Immature natural killer cell (primary cell): ENCODE data around the gene VWA8. TPM values are rescaled to one million over a fixed set of nuclear protein-coding genes. Genes with fewer than 3 reads are reported as not detected.

Source experiments
- DNase-seq, 3 donors: peaks; one replicate each; pipeline ENCODE4 v3.0.0; 2022; ENCODE audit warnings: mixed read lengths in 1 of 3
- H3K27ac Mint-ChIP-seq, 6 donors: one replicate each; pipeline ENCODE4 v1.8.0; 2020; ENCODE audit warnings: mixed read lengths in 6 of 6, mild to moderate bottlenecking in 5 of 6, inconsistent platforms in 4 of 6, moderate library complexity in 3 of 6
- H3K27me3 Mint-ChIP-seq, 3 donors: one replicate each; pipeline ENCODE4 v1.8.0; 2020 to 2021; ENCODE audit warnings: low read depth in 3 of 3, mild to moderate bottlenecking in 3 of 3, mixed read lengths in 3 of 3, moderate library complexity in 3 of 3, inconsistent platforms in 1 of 3
- H3K36me3 Mint-ChIP-seq, 3 donors: one replicate each; pipeline ENCODE4 v1.8.0; 2020; ENCODE audit warnings: mixed read lengths in 3 of 3, inconsistent platforms in 2 of 3, mild to moderate bottlenecking in 2 of 3
- H3K4me1 Mint-ChIP-seq, 2 donors: one replicate each; pipeline ENCODE4 v1.8.0; 2020; ENCODE audit warnings: inconsistent platforms in 2 of 2, mild to moderate bottlenecking in 2 of 2, mixed read lengths in 2 of 2, moderate library complexity in 1 of 2
- H3K4me3 Mint-ChIP-seq, 5 donors: one replicate each; pipeline ENCODE4 v1.8.0; 2020; ENCODE audit warnings: mild to moderate bottlenecking in 5 of 5, mixed read lengths in 5 of 5, inconsistent platforms in 3 of 5, moderate library complexity in 3 of 5
- H3K9me3 Mint-ChIP-seq, 6 donors: one replicate each; pipeline ENCODE4 v1.8.0; 2020; ENCODE audit warnings: mild to moderate bottlenecking in 6 of 6, mixed read lengths in 6 of 6, inconsistent platforms in 4 of 6, moderate library complexity in 3 of 6
- polyA plus RNA-seq, 3 donors: library from polyadenylated mRNA; unstranded; fragments of 300-500 nt; fragmentation: Illumina TruSeq; gene quantifications; one replicate each; pipeline ENCODE4 v1.2.3, GENCODE V29; 2021

VWA8 gene
- polyA plus RNA-seq: 1 to 10 TPM; 3.0 to 4.9 (median 3.2) TPM

DNA sequence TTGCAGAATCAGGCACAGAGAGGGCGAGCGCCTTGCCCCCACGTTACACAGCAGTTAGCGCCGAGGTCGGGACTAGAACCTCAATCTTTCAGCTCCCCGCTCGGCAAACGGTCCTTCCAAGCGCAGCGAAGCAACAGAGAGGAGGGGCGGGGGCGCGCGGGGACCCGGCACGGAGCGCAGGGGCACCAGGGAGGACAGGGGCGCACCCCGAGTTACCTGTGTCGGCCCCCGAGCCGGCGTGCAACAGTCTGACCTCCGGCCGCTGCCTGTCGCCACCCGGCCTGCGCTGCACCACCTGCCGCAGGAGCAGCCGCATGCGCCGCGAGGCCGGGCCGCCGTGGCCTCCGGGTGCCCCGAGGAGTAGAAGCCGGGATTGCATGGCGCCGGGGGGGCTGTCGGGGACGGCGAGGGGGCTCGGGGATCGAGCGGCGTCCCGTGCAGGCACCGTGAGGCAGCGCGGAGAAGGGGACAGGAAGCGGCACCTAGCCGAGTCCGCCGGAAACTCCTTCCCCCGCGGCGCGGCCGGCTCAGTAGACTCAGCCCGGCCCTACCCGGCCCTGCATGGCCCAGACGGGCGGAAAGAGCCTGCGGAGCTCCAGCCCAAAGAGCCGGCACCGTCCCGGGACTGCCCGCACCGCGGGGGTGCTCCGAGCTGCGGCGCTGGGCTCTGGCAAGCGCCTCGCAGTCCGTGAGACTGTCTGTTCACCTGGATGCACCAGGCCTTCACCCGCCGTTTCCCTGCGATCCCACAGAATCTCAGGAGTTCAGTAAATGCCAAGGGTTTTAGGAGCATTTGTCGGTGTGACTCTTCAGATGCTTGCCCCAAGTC, at the start of gene VWA8:
VWA8 (minus strand) TSS at position 473 of the 829 bp plus-strand sequence; CDS start at position 379, 94 bp downstream.
- Mint-ChIP-seq H3K4me3 (peak within 1 kb of the TSS; percentile 91 to 94 (median 92)), H3K27me3 (peaks cover 0 to 3% (median 2%) of the 10 kb centered on the region in 3 donors), H3K9me3 (no peaks in the 10 kb centered on the region), H3K27ac (peak within 1 kb of the TSS; percentile 80 to 93 (median 88)), H3K4me1 (peaks cover 29% of the 10 kb centered on the region in 2 donors), H3K36me3 (peaks cover 0 to 3% (median 0%) of the 10 kb centered on the region in 3 donors)
- peak; percentile 77 to 83 (median 80) for DNase-seq

DNA sequence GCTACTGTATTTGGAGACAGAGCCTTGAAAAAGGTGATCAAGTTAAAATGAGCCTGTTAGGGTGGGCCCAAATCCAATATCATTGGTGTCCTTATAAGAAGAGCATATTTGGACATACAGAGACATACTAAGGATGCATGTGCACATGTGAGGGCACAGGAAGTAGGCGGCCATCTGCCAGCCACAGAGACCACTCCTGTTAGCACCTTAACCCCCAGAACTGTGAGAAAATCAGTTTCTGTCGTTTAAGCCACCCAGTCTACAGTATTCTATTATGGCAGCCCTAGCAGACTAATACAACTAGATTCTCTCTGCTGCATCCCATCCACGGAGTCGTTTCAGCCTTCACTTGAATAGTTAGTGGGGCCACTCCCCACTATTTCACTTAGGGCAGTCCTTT, 48.1 kb upstream of the VWA8 start:
- peak; percentile 1 to 10 (median 10) for DNase-seq
- no peak overlapping the region for H3K27ac Mint-ChIP-seq
- peaks cover 0 to 11% (median 2%) of the 10 kb centered on the region in 3 donors for H3K27me3 Mint-ChIP-seq
- no peaks in the 10 kb centered on the region for H3K9me3 Mint-ChIP-seq
- H3K4me3 Mint-ChIP-seq: peak overlapping the region in 1 of 5 donors; percentile 3
- peaks cover 8 to 13% of the 10 kb centered on the region in 2 donors for H3K4me1 Mint-ChIP-seq
- no peaks in the 10 kb centered on the region for H3K36me3 Mint-ChIP-seq

DNA sequence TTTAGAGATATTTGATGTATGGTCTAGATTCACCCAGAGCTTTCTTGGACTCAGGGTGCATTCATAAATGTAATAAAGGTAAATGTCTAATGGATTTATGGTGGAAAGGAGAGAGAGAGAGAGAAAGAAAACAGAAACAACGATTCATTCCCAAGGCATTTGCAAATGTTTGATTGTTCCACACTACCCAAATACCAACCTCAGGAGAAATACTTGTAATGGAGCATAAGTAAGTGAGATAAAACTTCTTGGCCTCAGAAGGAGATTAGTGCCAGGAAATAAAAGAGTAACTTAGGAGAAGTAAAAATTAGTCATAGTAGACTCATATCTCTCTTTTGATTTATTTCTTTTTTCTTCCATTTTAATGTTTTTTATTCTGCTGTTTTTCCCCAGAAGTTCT, 46.9 kb upstream of the VWA8 start:
- no peak for DNase-seq
- H3K27me3 Mint-ChIP-seq: peaks cover 2 to 7% (median 4%) of the 10 kb centered on the region in 3 donors
- no peaks in the 10 kb centered on the region for H3K9me3 Mint-ChIP-seq
- H3K27ac Mint-ChIP-seq: no peak overlapping the region
- H3K36me3 Mint-ChIP-seq: no peaks in the 10 kb centered on the region
- H3K4me3 Mint-ChIP-seq: no peak overlapping the region
- peaks cover 8 to 13% of the 10 kb centered on the region in 2 donors for H3K4me1 Mint-ChIP-seq

DNA sequence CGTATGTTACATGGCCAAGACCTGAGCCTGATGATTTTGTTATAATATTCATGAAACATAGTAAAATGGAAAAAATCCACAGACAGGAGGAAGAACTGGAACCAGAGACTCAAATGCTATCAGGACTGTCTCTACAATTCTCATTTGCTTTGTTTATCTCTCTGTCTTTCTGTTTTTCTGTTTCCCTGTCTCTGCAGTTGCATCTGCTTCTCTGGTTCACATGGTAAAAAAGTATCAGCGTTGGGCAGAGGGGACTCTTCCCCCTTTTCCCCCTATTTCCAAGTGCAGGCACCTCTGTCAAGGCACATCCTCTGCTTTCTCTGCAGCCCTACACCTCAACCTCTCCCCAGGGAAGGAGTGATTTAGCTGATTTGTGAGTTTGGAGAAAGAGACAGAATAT, 41.2 kb upstream of the VWA8 start:
- Mint-ChIP-seq H3K4me3 (no peak overlapping the region), H3K4me1 (no peaks in the 10 kb centered on the region), H3K27me3 (peaks cover 2 to 20% (median 3%) of the 10 kb centered on the region in 3 donors), H3K9me3 (no peaks in the 10 kb centered on the region), H3K27ac (no peak overlapping the region), H3K36me3 (no peaks in the 10 kb centered on the region)
- no peak for DNase-seq

DNA sequence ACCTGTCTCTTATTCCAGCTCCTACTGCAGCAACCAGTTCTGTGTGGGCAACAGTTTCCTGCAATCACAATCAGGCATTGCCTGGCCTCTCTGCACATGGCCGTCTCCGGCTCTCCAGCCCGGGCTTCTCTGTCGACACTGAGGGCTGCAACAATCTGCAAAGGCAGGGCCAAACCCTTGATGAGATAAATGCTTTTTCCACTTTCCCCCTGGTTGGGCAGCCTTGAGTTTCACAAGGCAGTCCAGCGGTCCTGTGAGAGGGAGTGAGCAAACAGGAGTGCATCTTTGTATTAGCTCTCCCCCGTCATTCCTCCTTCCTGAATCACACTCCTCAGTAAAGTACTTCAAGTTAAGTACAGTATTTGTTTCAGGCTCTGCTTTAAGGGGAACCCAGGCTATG, 40.7 kb upstream of the VWA8 start:
- H3K36me3 Mint-ChIP-seq: no peaks in the 10 kb centered on the region
- H3K27me3 Mint-ChIP-seq: peaks cover 2 to 20% (median 3%) of the 10 kb centered on the region in 3 donors
- no peaks in the 10 kb centered on the region for H3K9me3 Mint-ChIP-seq
- no peak overlapping the region for H3K4me3 Mint-ChIP-seq
- H3K27ac Mint-ChIP-seq: no peak overlapping the region
- no peaks in the 10 kb centered on the region for H3K4me1 Mint-ChIP-seq
- no peak for DNase-seq

DNA sequence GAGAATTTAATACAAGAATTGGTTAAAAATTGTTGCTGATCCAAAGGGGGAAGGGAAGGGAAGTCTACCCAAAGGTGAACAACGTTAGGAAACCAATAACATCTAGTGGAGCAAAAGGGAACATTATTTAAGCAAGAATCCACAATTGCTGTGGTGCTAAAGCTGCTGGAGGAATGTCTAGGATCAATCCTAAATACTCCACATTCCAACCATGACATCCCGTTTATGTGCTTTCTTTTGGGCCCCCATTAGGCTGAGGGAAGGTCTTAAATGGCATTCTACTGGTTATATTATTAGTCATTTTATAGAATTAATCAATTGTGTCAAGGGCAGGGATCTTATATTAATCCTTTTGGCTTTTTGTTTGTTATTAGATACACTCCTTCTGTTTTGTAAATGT, 39.9 kb upstream of the VWA8 start:
- no peaks in the 10 kb centered on the region for H3K36me3 Mint-ChIP-seq
- H3K27me3 Mint-ChIP-seq: peaks cover 2 to 20% (median 3%) of the 10 kb centered on the region in 3 donors
- no peak overlapping the region for H3K27ac Mint-ChIP-seq
- no peaks in the 10 kb centered on the region for H3K4me1 Mint-ChIP-seq
- no peaks in the 10 kb centered on the region for H3K9me3 Mint-ChIP-seq
- no peak overlapping the region for H3K4me3 Mint-ChIP-seq
- no peak for DNase-seq

DNA sequence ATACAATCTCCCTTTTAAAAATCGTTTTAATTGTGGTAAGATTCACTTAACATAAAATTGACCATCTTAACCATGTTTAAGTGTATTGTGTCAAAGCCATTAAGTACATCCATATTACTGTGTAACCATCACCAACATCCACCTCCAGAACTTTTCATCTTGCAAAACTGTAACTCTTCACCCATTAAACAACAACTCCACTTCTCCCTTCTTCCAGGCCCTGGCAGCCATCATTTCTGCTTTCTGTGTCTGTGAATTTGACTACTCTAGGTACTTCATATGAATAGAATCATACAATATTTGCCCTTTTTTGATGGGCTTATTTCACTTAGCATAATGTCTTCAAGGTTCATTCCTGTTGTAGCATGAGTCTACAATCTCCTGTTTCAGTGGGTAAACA, 36.5 kb upstream of the VWA8 start:
- Mint-ChIP-seq H3K4me1 (peaks cover 0 to 6% of the 10 kb centered on the region in 2 donors), H3K27me3 (peaks cover 2 to 15% (median 3%) of the 10 kb centered on the region in 3 donors), H3K36me3 (no peaks in the 10 kb centered on the region), H3K27ac (no peak overlapping the region), H3K9me3 (no peaks in the 10 kb centered on the region), H3K4me3 (no peak overlapping the region)
- no peak for DNase-seq

DNA sequence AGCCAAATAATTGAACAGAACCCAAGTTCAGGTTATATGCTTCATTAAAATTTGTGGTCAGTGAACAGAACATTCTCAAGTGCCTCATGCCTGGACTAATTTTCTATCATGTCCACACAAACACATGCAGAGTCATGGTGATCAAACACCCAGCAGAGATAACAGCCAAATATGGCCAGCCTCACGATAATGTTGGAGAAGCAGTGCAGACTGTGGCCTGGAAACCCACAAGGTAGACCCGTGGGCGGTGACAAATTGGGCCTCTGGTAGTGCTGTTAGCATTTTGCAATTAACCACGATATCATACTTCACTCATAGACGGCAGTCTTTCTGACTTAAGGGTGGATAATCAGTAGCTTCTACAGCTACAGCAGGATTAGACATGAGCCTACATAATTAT, 35.0 kb upstream of the VWA8 start:
- Mint-ChIP-seq H3K4me1 (peaks cover 0 to 6% of the 10 kb centered on the region in 2 donors), H3K9me3 (no peaks in the 10 kb centered on the region), H3K4me3 (no peak overlapping the region), H3K36me3 (no peaks in the 10 kb centered on the region), H3K27me3 (peaks cover 0 to 12% (median 2%) of the 10 kb centered on the region in 3 donors), H3K27ac (no peak overlapping the region)
- DNase-seq: no peak

DNA sequence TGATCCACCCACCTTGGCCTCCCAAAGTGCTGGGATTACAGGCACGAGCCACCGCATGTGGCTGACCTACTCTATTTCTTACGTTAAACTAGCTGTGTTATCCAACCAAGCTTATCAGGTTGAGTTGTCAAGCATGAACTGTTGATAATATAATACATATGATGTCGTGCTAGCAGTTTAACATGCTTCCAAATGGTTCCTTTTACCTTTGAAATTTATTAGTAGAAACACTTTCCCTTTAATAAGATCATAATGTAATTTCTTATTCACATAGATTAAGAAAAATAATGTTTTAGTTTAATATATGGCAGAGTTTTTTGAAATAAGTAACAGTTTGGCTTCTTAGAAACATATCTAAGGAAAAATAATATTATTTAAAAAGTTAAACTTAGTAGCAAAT, 34.4 kb upstream of the VWA8 start:
- no peaks in the 10 kb centered on the region for H3K36me3 Mint-ChIP-seq
- H3K27ac Mint-ChIP-seq: no peak overlapping the region
- peaks cover 2 to 12% (median 5%) of the 10 kb centered on the region in 3 donors for H3K27me3 Mint-ChIP-seq
- H3K4me1 Mint-ChIP-seq: peaks cover 0 to 6% of the 10 kb centered on the region in 2 donors
- no peak overlapping the region for H3K4me3 Mint-ChIP-seq
- no peaks in the 10 kb centered on the region for H3K9me3 Mint-ChIP-seq
- no peak for DNase-seq

DNA sequence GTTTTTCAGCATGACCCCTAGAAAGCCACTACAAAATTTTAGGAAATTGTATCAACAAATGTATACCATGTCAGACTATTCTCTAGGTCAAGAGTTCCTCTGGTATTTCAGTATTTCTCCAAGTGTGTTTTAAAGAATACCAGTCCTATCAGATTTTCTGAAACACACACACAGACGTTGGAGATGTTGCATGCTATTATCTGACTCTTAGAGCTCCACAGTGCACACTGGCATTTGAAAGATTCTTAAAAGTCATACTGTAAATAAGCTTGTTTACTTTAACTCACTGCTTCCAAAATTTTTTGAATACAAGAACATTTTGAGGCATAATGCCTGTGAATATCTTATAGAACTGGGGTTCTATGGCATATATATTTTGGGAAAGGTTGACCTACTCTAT, 33.8 kb upstream of the VWA8 start:
- no peak overlapping the region for H3K4me3 Mint-ChIP-seq
- peaks cover 0 to 6% of the 10 kb centered on the region in 2 donors for H3K4me1 Mint-ChIP-seq
- H3K36me3 Mint-ChIP-seq: no peaks in the 10 kb centered on the region
- H3K27me3 Mint-ChIP-seq: peaks cover 2 to 9% (median 5%) of the 10 kb centered on the region in 3 donors
- no peaks in the 10 kb centered on the region for H3K9me3 Mint-ChIP-seq
- DNase-seq: no peak
- no peak overlapping the region for H3K27ac Mint-ChIP-seq

DNA sequence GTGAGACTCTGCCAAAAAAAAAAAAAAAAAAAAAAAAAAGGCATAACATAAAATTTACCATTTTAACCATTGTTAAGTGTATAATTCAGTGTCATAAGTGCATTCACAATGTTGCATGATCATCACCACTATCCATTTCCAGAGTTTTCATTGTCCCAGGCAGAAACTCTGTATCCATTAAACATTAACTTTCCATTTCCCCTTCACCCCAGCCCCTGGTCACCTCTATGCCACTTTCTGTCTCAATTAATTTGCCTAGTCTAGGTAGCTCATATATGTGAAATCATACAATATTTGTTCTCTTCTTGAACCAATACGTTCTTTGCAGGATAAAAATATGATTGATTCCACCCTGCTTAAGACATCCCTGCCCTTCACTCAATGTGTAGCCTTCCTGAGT, 31.0 kb upstream of the VWA8 start:
- no peaks in the 10 kb centered on the region for H3K9me3 Mint-ChIP-seq

DNA sequence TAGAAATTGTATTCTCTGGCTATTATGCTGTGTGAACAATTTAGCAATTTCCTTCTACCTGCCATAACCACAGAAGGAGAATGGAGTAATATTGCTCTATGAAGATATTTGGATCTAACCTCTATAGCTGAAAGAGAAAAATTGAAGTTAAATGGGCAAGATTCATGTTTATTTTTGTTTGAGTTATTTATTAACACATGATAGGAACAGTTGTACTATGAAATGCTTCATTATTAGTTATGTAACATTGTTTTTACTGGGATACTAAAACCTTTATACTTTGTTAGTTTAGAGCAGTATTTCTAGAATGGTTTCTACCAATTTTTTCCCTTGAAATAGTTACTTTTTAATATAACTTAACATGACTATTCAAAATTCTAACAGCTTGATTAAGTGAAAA, 27.3 kb upstream of the VWA8 start:
- Mint-ChIP-seq H3K4me3 (no peak overlapping the region), H3K36me3 (no peaks in the 10 kb centered on the region), H3K27ac (no peak overlapping the region), H3K27me3 (peaks cover 3 to 12% (median 6%) of the 10 kb centered on the region in 3 donors), H3K4me1 (peaks cover 0 to 4% of the 10 kb centered on the region in 2 donors), H3K9me3 (no peaks in the 10 kb centered on the region)
- no peak for DNase-seq

More for the DNA sequence above, 31.0 kb upstream of the VWA8 start:
- H3K27ac Mint-ChIP-seq: no peak overlapping the region
- DNase-seq: no peak
- no peak overlapping the region for H3K4me3 Mint-ChIP-seq
- H3K27me3 Mint-ChIP-seq: peaks cover 0 to 7% (median 2%) of the 10 kb centered on the region in 3 donors
- H3K36me3 Mint-ChIP-seq: no peaks in the 10 kb centered on the region
- H3K4me1 Mint-ChIP-seq: peaks cover 0 to 6% of the 10 kb centered on the region in 2 donors

DNA sequence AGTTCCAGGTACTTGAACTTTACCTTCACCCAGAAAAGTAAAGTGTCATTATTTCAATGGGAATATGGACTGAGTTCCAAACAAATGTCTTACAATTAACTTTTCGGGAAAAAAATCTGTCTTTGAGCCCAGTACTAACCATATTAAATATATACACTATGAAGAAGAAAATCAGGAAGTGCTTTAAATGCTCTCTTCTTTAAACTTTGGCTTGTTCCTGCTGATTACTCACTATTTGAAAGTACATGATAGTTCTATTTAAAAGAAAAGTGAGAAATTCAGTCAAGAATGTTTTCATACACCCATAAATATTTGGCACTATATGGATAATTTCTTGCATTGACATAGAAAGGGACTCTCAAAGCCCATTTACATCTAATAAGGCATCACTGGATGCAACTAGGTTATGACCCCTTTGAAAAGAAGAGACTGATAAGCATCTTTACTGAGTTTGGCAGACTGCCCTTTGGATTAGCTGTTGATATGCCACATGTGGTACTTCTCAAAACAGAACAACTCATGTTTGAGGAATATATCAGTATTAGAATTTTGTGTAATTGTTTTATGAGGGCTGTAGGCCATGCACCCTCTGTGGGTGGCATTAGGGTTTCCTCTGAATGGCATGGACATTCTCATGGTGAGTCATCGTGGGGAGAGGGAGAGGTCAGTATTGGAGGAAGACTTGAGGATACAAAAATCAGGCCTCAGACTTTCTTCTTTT, 25.0 kb upstream of the VWA8 start:
- Mint-ChIP-seq H3K4me3 (no peak overlapping the region), H3K36me3 (no peaks in the 10 kb centered on the region), H3K27ac (no peak overlapping the region), H3K4me1 (no peaks in the 10 kb centered on the region), H3K27me3 (peaks cover 3 to 14% (median 6%) of the 10 kb centered on the region in 3 donors), H3K9me3 (no peaks in the 10 kb centered on the region)
- DNase-seq: no peak
